K562 (cell line): ENCODE data around the gene ABCA13. TPM values are rescaled to one million over a fixed set of nuclear protein-coding genes. Genes with fewer than 3 reads are reported as not detected.

Experiments used
- ATAC-seq: fragments of 200-7000 bp; cut with Tn5 transposase; 3 replicates; pipeline ENCODE4 v1.9.1; 2020; ENCODE audit warnings: moderate library complexity
- BruUV-seq: library from RNA; stranded (reverse); fragments of 400-500 nt; replicated peaks from 2 replicates; lab custom pipeline; 2021; lab: Mats Ljungman, UMichigan
- CTCF ChIA-PET: fragments of 300-600 bp; formaldehyde crosslinking; extraction: SDS; loops from one replicate; lab custom pipeline; 2021; ENCODE audit warnings: low intra/inter-chr PET ratio; lab: Yijun Ruan, JAX
- POLR2A ChIA-PET: fragments of 300-600, 350-650 bp; sonication (Branson Sonifier 250); formaldehyde crosslinking; extraction: SDS; loops from one replicate; lab custom pipeline; 2021; ENCODE audit warnings: antibody characterized with exemption, inconsistent platforms; lab: Yijun Ruan, JAX
- DNase-seq, 4 experiments: peaks; one replicate each; pipeline versions ENCODE4 v3.0.0 to v3.0.0-alpha.2; 2011 to 2018; ENCODE audit warnings: low spot score in 3 of 4, mixed read lengths in 3 of 4; ENCODE audit errors: extremely low read depth in 1 of 4
- FAIRE-seq: peaks from 2 replicates; lab custom pipeline; 2011; peaks lifted over from hg19 to GRCh38; lab: Jason Lieb, UNC
- H2AFZ ChIP-seq: 2 replicates; pipeline ENCODE4 v1.6.0; 2011; ENCODE audit warnings: low read depth, low read length, control low read depth, inconsistent platforms
- H3K27ac ChIP-seq: fragments of 200-600 bp; 3 replicates; pipeline ENCODE4 v1.8.0; 2011; ENCODE audit warnings: low read depth, mild to moderate bottlenecking, control low read depth, inconsistent platforms, low read length, moderate library complexity, mixed read lengths; ENCODE audit errors: extremely low read depth
- H3K27me3 ChIP-seq, 2 experiments: fragments of 300-600 bp in 1 of 2; 2 replicates in 1 of 2; 3 replicates in 1 of 2; pipeline versions ENCODE4 v1.6.0 to v1.8.0; 2011; ENCODE audit warnings: inconsistent platforms in 2 of 2, low read length in 2 of 2, mild to moderate bottlenecking in 1 of 2, mixed read lengths in 1 of 2, moderate library complexity in 1 of 2; ENCODE audit not compliant: control insufficient read depth in 2 of 2, insufficient read depth in 2 of 2
- H3K36me3 ChIP-seq: fragments of 300-600 bp; 3 replicates; pipeline ENCODE4 v1.8.0; 2011; ENCODE audit warnings: mild to moderate bottlenecking, low read length, inconsistent platforms; ENCODE audit not compliant: control insufficient read depth, insufficient read depth
- H3K4me1 ChIP-seq, 2 experiments: fragments of 200-600 bp in 1 of 2; replicated peaks in 1 of 2; 2 replicates in 1 of 2; 3 replicates in 1 of 2; pipeline versions ENCODE4 v1.5.1 to v1.8.0; 2011; ENCODE audit warnings: inconsistent platforms in 2 of 2, low read length in 2 of 2, mild to moderate bottlenecking in 1 of 2, mixed read lengths in 1 of 2, moderate library complexity in 1 of 2; ENCODE audit not compliant: control insufficient read depth in 2 of 2, insufficient read depth in 2 of 2
- H3K4me2 ChIP-seq: 2 replicates; pipeline ENCODE4 v1.6.1; 2011; ENCODE audit warnings: low read length, control low read depth, inconsistent platforms, mixed read lengths; ENCODE audit not compliant: insufficient read depth
- H3K4me3 ChIP-seq: fragments of 200-600 bp; sonication (generic), shearing (Covaris generic); 2 replicates; pipeline ENCODE4 v1.5.1; 2016; ENCODE audit warnings: control low read depth, inconsistent platforms
- H3K79me2 ChIP-seq: fragments of 200-600 bp; 3 replicates; pipeline ENCODE4 v1.8.0; 2011; ENCODE audit warnings: low read length, inconsistent platforms; ENCODE audit not compliant: control insufficient read depth, insufficient read depth
- H3K9ac ChIP-seq, 2 experiments: 2 replicates each; pipeline versions ENCODE4 v1.6.0 to v1.6.1; 2011; ENCODE audit warnings: low read depth in 2 of 2, low read length in 2 of 2, control low read depth in 1 of 2, inconsistent platforms in 1 of 2, mild to moderate bottlenecking in 1 of 2, mixed read lengths in 1 of 2; ENCODE audit not compliant: insufficient read depth in 1 of 2
- H3K9me1 ChIP-seq: one replicate; pipeline ENCODE4 v1.6.0; 2011; ENCODE audit warnings: inconsistent platforms, mild to moderate bottlenecking, low read length, moderate library complexity; ENCODE audit not compliant: control insufficient read depth, insufficient read depth
- H3K9me3 ChIP-seq: replicated peaks from 2 replicates; pipeline ENCODE4 v1.5.1; 2011; ENCODE audit warnings: low read depth, low read length, inconsistent platforms; ENCODE audit not compliant: control insufficient read depth, insufficient read depth
- H4K20me1 ChIP-seq: replicated peaks from 2 replicates; pipeline ENCODE4 v1.6.1; 2011; ENCODE audit warnings: low read length, inconsistent platforms, mixed read lengths; ENCODE audit not compliant: control insufficient read depth, insufficient read depth
- ARID4B ChIP-seq: sonication (generic); formaldehyde crosslinking; IDR thresholded peaks from 2 replicates; pipeline ENCODE4 v1.8.0; 2022; ENCODE audit warnings: mild to moderate bottlenecking, missing genetic modification reagents
- BRD4 ChIP-seq: fragments of 200-600 bp; sonication (generic); IDR thresholded peaks from 2 replicates; pipeline ENCODE4 v1.6.1; 2017; ENCODE audit warnings: inconsistent platforms
- CHCHD3 ChIP-seq: fragments of 250-450 bp; sonication (Bioruptor Pico); IDR thresholded peaks from 2 replicates; pipeline ENCODE4 v2.1.2; 2022; ENCODE audit warnings: mild to moderate bottlenecking
- E2F3 ChIP-seq: fragments of 250-450 bp; sonication (Bioruptor Pico); IDR thresholded peaks from 2 replicates; pipeline ENCODE4 v1.4.0; 2020; ENCODE audit warnings: mild to moderate bottlenecking
- JUN ChIP-seq, 2 experiments: sonication (generic) in 1 of 2; formaldehyde crosslinking in 1 of 2; IDR thresholded peaks; 2 replicates each; pipeline versions ENCODE4 v1.6.1 to v1.8.0; 2012 to 2022; ENCODE audit warnings: borderline replicate concordance in 2 of 2, mild to moderate bottlenecking in 2 of 2, improper control_type of control experiment in 1 of 2, low read depth in 1 of 2, low read length in 1 of 2, missing genetic modification reagents in 1 of 2
- MLLT1 ChIP-seq, 2 experiments: fragments of 450-650 bp; IDR thresholded peaks; 2 replicates each; pipeline ENCODE4 v1.6.1; 2016
- NCOA4 ChIP-seq: fragments of 450-650 bp; IDR thresholded peaks from 2 replicates; pipeline ENCODE4 v1.6.1; 2018; ENCODE audit warnings: mild to moderate bottlenecking; ENCODE audit not compliant: partially characterized antibody
- NFRKB ChIP-seq: fragments of 450-650 bp; IDR thresholded peaks from 2 replicates; pipeline ENCODE4 v1.6.1; 2016; ENCODE audit warnings: low read depth
- NR2C1 ChIP-seq, 2 experiments: fragments of 450-650 bp; IDR thresholded peaks; 2 replicates each; pipeline ENCODE4 v1.6.1; 2017; ENCODE audit warnings: mild to moderate bottlenecking in 2 of 2, antibody characterized with exemption in 1 of 2, inconsistent platforms in 1 of 2, missing compliant biosample characterization in 1 of 2, missing genetic modification characterization in 1 of 2
- OTX1 ChIP-seq: fragments of 450-650 bp; formaldehyde crosslinking; IDR thresholded peaks from 2 replicates; pipeline ENCODE4 v1.4.0; 2022; ENCODE audit warnings: mild to moderate bottlenecking
- POLR2A ChIP-seq: fragments of 450-650 bp; conservative IDR thresholded peaks from 2 replicates; pipeline ENCODE4 v1.6.1; 2016
- RBFOX2 ChIP-seq: fragments of 200-400 bp; formaldehyde crosslinking; IDR thresholded peaks from 2 replicates; pipeline ENCODE4 v1.6.1; 2017; ENCODE audit warnings: low read depth, mild to moderate bottlenecking, low read length, moderate library complexity
- RBM15 ChIP-seq: fragments of 200-400 bp; formaldehyde crosslinking; IDR thresholded peaks from 2 replicates; pipeline ENCODE4 v1.6.1; 2018; ENCODE audit warnings: mild to moderate bottlenecking, low read length, moderate library complexity; ENCODE audit not compliant: insufficient read depth
- SRF ChIP-seq, 2 experiments: fragments of 250-450, 450-650 bp in 1 of 2; sonication (Bioruptor Pico) in 1 of 2; sonication (generic) in 1 of 2; formaldehyde crosslinking; IDR thresholded peaks; 2 replicates each; pipeline versions ENCODE4 v1.5.0 to v1.5.1; 2020 to 2022; ENCODE audit warnings: mild to moderate bottlenecking in 1 of 2, missing genetic modification reagents in 1 of 2
- TAF15 ChIP-seq: fragments of 200-400 bp; formaldehyde crosslinking; IDR thresholded peaks from 2 replicates; pipeline ENCODE4 v1.6.1; 2017; ENCODE audit warnings: mild to moderate bottlenecking, low read depth, low read length, moderate library complexity
- TBL1XR1 ChIP-seq, 2 experiments: IDR thresholded peaks; 2 replicates each; pipeline ENCODE4 v1.6.1; 2012; ENCODE audit warnings: improper control_type of control experiment in 2 of 2, low read length in 2 of 2, mild to moderate bottlenecking in 1 of 2
- ZNF253 ChIP-seq: fragments of 250-450 bp; sonication (Bioruptor Pico); conservative IDR thresholded peaks from 2 replicates; pipeline ENCODE4 v1.6.1; 2021; ENCODE audit warnings: mild to moderate bottlenecking
- WGBS: fragments of 100-300 bp; shearing (Covaris generic); methylation state at CpG from one replicate; pipeline ENCODE4 v1.1.6; 2016; ENCODE audit warnings: low coverage, mixed read lengths; ENCODE audit not compliant: insufficient coverage; ENCODE audit errors: missing lambda C conversion rate; 5-methylcytosine and 5-hydroxymethylcytosine counted together
- in situ Hi-C: fragments of 300-500 bp; cut with MboI; formaldehyde crosslinking; loops from 4 replicates; pipeline ENCODE4 v1.15.0; 2018; ENCODE audit warnings: inconsistent platforms, mixed read lengths
- intact Hi-C: fragments of 100-400 bp; cut with micrococcal nuclease; formaldehyde crosslinking; loops from 2 replicates; pipeline ENCODE4 v1.14.2; 2022
- polyA plus RNA-seq, 8 experiments: library from polyadenylated mRNA; depleted of rRNA in 4 of 8; stranded (reverse) in 5 of 8; unstranded in 3 of 8; fragments of >200 nt; fragmentation: Nextera tagmentation in 2 of 8; fragmentation: Illumina TruSeq in 1 of 8; extraction: Ambion mirVana in 2 of 8; extraction: Trizol in 1 of 8; gene quantifications; 2 replicates each; pipeline versions ENCODE4 v1.2.1 to v1.2.3, GENCODE V29; 2011 to 2014; ENCODE audit warnings: inconsistent platforms in 1 of 8, missing spikeins in 1 of 8
- total RNA-seq, 7 experiments: library from RNA; depleted of rRNA in 6 of 7; stranded (reverse); fragments of >200 nt in 6 of 7; fragmentation: Illumina TruSeq in 2 of 7; extraction: Trizol in 2 of 7; gene quantifications; 2 replicates each; pipeline versions ENCODE4 v1.2.1 to v1.2.3, GENCODE V29; 2011 to 2021; ENCODE audit warnings: low replicate concordance in 1 of 7
- TF ChIP-seq, protein P1 (sequence below): sonication (generic); formaldehyde crosslinking; IDR thresholded peaks from 2 replicates; pipeline ENCODE4 v1.8.1; 2022; ENCODE audit warnings: missing genetic modification reagents

The ABCA13 gene
- total and polyA plus RNA-seq, 9 of the 15 experiments (the other 6 are each of a cell fraction or from before 2014, with no cell fraction given): 0.14 to 1.5 (median 0.38) TPM

- ChIA-PET POLR2A (no interaction called here), CTCF (no interaction called here)
- in situ Hi-C loops: no loop called here
- Histone ChIP-seq H3K9me3 (no peaks in the 10 kb centered on the region), H3K4me2 (no peak overlapping the region), H3K4me1 (no peaks in the 10 kb centered on the region), H4K20me1 (no peaks in the 10 kb centered on the region), H3K4me3 (no peak overlapping the region), H3K27ac (no peak overlapping the region), H3K9ac (no peak overlapping the region), H3K79me2 (no peaks in the 10 kb centered on the region), H3K36me3 (no peaks in the 10 kb centered on the region), H3K27me3 (no peaks in the 10 kb centered on the region), H3K9me1 (no peaks in the 10 kb centered on the region), H2AFZ (no peak overlapping the region)
- ATAC-seq (no peak), DNase-seq (no peak), FAIRE-seq (no peak)
- intact Hi-C loops: no loop called here
- no TSS peak for BruUV-seq
- whole genome bisulfite sequencing: 0% methylated on average over 5 of the region's 6 CpGs
- TF ChIP-seq TAF15: no peak
- no peak for TF ChIP-seq NFRKB
- TF ChIP-seq MLLT1 (IDR thresholded peaks at IDR 0.05): no peak
- TF ChIP-seq NCOA4: no peak
- no peak for TF ChIP-seq NR2C1 (IDR thresholded peaks at IDR 0.05)
- no peak for TF ChIP-seq NR2C1 (tag; IDR thresholded peaks at IDR 0.05)
- TF ChIP-seq RBFOX2: no peak
- no peak for TF ChIP-seq RBM15
- TF ChIP-seq ZNF253: no peak
- no peak for TF ChIP-seq TBL1XR1 (IDR thresholded peaks at IDR 0.05; ENCODE audit: low read length in 2 of 2)
- TF ChIP-seq SRF (CRISPR knock-in tag; IDR thresholded peaks at IDR 0.05): no peak
- no peak for TF ChIP-seq E2F3
- TF ChIP-seq ARID4B (CRISPR knock-in tag): no peak
- TF ChIP-seq CHCHD3 (CRISPR knock-in tag): no peak
- TF ChIP-seq OTX1 (CRISPR knock-in tag): no peak
- no peak for TF ChIP-seq JUN (IDR thresholded peaks at IDR 0.05; ENCODE audit: borderline replicate concordance, low read depth, low read length)
- TF ChIP-seq JUN (CRISPR knock-in tag; IDR thresholded peaks at IDR 0.05; ENCODE audit: borderline replicate concordance): no peak
- no peak for TF ChIP-seq POLR2A
- TF ChIP-seq, protein P1, sequence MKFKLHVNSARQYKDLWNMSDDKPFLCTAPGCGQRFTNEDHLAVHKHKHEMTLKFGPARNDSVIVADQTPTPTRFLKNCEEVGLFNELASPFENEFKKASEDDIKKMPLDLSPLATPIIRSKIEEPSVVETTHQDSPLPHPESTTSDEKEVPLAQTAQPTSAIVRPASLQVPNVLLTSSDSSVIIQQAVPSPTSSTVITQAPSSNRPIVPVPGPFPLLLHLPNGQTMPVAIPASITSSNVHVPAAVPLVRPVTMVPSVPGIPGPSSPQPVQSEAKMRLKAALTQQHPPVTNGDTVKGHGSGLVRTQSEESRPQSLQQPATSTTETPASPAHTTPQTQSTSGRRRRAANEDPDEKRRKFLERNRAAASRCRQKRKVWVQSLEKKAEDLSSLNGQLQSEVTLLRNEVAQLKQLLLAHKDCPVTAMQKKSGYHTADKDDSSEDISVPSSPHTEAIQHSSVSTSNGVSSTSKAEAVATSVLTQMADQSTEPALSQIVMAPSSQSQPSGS (CRISPR knock-in tag): no peak
- no peak for TF ChIP-seq BRD4
Observed at GRCh38 chr7:48512892-48513291, 341.6 kb downstream of the ABCA13 start.
